HG02840 (cell line): Measurements from ENCODE around the gene LRMDA.

Experiments used
- ATAC-seq: cut with Tn5 transposase; IDR thresholded peaks from one replicate; pipeline ENCODE4 v1.9.1; 2021; ENCODE audit warnings: mild to moderate bottlenecking, moderate library complexity, moderate number of reproducible peaks; ENCODE audit not compliant: unreplicated experiment, low FRiP score

Gene LRMDA

DNA sequence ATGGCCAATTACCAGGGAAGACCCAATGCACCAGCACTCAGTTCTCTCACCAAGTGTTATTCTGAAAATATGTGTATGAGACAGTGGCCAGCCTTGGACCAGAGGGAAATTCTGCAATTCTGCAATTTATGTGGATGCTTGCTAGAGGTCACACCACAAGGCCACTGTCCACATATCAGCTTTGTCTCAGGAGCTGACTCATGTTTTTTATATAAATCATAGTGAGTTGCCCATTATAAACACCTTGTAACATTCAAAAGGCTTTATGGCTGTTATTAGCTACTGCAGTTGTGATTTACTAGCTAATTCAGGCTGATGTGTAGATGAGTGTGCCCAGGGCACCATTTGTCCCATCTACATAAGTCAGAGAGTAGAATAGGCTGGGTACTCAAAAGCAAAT is 649.0 kb downstream of the LRMDA start:
- ATAC-seq = no peak

DNA sequence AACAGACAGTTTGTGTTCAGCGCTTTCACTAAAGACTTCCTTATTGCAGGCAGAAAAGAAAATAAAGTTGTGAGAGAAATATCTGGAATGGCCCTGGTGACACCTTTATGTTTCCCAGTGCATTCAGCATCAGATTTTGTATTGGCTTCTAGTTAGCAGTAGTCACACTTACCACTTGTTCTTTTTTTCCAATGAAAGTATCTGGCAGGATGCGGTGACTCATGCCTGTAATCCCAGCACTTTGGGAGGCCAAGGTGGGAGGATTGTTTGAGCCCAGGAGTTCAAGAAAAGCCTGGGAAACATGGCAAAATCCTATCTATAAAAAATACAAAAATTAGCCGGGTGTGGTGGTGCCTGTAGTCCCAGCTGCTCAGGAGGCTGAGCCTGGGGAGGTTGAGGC is 649.6 kb downstream of the LRMDA start:
- ATAC-seq = no peak

DNA sequence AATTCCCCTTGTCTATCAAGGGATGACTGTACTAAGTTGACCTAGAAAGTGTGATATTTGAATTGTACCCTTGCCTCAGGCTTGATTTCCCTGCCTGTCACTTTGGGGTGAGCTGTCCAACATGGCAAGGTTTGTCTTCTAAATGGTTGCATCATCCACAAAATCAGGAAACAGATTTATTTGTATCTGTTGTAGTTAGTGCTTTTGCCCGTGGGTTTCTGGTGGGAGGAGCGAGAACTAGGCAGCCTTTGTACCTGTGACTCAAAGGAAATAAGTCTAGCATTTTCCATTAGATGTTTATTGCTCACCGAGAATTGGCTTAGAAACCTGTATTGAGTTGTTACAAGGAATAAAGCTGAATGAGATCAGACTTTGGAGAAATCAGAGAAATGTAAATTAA is 650.8 kb downstream of the LRMDA start:
- no peak for ATAC-seq

DNA sequence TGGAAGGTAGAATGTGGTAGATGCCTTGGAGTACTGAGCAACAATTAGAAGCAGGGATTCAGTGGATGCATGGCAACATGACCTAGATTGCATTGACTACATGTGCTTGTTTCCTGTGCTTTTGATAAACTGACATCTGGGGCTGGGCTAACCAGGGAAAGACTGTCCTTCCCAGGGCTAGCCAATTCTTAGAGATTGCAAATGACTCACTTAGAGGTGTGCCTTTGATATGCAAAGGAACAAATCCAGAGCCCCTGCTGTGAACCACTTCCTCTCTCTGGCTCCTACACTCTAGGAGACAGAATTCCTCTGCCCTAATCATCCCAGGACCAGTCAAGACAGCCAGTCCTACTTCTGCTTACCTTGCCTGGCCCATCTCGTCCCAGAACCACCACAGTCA is 651.5 kb downstream of the LRMDA start:
- ATAC-seq = no peak

DNA sequence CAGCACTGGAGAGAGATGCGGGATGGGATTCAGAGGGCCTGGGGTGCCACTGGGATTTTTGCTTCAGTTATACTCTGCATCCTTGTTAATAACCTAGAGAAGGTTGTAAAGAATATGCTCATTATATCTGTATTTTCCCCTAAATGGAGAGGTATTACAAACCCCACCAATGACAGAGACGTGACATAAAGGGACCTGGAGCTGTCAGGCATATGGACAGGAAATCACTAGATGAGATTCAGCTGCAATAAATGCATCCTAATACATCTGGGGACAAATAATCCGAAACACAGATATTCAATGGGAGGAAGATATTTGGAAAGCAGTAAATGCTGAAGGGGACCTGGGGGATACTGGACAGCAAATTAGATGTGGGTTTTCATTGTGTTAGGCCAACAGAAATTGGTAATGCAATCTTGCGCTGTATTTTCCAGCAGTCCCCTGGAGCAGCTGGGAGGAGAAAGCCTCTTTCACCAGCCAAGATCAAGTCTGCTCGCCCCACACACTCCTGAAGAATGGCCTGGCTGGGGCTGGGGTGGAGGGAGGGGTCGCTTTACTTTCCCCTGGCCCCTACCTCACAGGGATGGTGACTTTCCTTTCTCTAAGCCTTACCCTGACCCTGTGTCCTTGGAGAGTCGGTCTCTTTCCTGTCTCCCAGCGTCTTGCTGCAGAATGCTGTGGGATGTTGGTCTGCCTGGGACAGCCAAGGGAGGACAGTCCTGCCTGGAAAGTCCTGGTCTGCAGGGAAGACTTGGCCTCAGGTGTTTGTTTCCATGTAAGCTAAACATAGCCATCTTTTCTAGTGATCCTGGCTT is 653.8 kb downstream of the LRMDA start:
- no peak for ATAC-seq

DNA sequence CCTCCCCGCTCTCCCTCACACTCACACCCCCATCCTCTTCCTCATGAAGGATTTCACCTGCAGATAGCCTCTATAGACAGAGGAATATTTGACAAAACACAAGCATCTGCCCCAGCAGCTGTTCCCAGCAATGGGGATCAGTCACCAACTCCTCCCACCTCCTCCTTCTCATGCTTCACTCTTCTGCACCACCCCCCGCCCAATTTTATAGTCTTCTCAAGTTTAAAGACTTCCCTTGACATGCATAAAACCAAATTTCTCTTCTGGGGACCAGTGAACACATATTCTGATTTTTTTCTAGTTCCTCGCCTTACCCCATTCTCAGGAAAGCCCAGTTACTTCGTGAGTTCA is 654.4 kb downstream of the LRMDA start:
- ATAC-seq = no peak

DNA sequence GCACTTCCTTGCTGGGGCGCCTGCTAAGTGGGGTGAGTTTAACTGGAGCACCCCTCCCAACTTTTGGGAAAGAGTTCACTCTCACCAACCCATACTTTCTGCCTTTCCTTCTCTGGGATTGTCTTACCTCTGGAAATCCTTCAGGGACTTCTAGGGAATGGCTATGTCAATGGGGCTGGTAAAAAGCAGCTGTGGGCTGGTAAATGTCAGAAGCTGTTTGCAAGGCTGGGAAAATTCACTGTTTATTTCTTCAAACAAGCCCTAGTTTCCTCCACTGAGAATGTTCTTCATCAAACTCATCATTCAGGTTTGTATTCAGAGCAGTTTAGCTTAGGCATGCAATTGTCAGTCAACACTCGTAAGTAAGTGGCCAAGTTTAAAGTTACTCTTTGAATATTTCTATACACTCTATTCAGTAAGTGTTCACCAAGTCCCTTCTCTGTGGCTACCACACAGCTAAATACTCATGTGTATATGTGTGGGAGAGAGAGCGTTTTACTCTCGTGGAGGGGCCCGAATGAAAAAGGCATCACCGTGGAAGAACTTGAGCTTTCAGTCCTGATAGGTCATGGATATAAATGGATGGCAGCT is 654.8 kb downstream of the LRMDA start:
- ATAC-seq = no peak

DNA sequence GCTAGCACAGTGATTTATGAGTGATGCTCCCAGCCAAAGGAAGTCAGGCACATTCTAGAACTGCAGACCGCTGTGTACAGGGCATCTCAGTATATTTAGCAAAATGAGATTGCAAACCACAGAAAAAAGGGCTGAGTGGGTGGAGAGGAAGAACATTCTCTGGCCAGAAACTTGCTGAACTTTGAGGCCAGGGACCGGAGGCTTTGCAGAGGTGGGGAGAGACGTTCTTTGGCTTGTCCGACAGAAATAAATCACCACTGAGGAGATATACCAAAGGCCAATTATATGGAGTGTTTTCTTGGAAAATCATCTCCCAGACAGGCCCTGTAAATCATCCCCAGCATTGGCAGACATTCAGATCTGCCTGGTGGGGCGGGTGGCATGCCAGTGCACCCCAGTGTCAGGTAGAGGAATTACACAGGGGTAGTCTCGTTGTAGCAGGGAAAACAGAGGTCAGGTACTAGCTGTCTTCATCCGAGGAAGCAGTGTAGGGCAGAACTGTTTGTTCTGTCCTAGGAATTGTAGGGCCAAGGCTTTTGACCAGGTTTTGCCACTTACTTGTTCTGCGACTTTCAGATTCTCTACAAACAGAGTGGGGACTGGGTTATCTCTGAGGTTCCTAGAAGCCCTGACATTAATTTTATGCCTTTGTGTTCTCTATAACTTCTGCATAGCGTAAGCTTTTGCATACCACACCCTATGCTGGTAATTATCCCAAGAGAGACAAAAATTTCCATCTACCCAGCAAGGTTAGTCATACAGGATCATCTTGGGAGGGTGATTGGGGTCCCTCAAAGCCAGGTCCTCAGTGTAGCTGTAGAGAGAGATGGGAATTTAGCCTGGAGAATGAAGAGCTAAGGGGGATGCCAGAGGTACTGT is 655.6 kb downstream of the LRMDA start:
- no peak for ATAC-seq

DNA sequence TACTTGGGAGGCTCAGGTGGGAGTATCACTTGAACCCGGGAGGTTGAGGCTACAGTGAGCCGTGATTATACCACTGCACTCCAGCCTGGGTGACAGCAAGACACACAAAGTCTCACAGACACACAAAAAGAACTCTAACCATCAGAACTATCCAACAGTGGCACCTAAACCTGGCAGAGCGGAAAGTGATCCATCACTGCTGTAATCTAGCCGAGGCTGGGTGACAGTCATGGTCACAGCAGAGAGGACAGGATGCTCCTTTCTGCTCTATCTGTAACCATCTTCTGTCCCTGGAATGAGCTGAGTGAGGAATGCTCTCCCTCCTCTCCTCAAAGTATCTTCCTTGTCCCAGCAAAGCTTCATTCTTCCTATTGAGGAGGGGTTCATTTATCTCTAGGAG is 656.6 kb downstream of the LRMDA start:
- ATAC-seq = no peak

DNA sequence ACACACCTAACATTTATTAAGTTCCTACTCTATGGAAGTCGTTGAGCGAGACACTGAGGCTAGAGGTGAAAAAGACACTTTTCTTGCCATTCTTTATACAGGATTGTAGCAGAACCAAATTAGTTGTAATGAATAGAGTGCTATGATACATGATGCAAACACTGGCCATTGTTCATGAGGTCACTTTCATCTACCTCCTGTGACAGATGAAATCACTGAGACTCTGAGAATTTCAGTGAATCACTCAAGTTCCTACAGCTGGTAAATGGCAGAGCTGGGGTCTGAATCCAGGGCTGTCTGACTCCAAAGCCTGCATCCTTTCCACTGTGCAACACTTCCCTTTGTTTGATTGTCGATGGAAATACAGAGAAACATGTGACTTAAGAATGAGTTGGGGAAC is 657.6 kb downstream of the LRMDA start:
- ATAC-seq = no peak

DNA sequence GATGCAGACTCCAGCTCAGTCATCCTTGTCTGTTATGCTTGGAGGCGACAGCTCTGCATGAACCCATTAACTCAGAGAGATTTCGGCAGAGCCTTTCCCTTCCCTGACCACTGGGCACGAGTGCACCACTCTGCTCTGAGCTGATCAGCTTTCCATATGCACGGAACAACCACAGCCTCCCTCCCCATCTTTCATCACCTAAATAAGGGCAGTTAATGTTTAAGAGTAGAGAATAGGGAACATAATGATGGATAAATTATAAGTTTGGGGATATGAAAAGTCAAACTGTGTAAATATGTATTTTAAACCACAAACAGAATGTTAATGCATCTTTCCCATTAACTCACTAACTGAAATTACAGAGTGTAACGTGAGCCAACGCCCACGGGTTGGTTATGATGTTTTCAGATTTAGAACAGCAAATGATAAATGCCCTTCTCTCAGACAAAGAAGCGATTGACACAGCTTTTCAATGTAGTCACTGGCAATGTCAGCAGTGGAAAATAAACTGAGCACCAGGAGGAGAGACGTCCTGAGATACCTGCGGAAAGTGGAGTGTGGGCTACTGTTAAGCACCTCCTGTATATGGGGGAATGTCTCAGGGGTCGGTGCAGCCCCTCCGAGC is 658.2 kb downstream of the LRMDA start:
- ATAC-seq = no peak

DNA sequence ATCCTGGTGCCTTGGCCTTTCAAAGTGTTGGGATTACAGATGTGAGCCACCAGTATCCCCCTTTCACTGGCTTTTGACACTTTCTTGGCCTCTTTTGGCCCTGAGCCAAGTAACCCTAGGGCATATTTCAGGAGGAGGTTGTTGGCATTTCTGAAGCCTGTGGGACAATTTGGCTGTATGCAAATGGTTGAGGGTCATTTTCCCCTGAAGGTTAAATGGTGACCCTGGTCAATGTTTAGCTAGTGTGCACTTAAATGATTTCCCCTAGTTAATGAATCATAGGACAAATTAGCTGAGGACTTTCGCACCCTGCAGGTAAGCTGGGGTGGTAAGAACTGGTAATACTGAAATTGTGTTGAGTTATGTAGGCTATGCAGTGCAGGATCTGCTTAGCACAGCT is 660.5 kb downstream of the LRMDA start:
- ATAC-seq = no peak

DNA sequence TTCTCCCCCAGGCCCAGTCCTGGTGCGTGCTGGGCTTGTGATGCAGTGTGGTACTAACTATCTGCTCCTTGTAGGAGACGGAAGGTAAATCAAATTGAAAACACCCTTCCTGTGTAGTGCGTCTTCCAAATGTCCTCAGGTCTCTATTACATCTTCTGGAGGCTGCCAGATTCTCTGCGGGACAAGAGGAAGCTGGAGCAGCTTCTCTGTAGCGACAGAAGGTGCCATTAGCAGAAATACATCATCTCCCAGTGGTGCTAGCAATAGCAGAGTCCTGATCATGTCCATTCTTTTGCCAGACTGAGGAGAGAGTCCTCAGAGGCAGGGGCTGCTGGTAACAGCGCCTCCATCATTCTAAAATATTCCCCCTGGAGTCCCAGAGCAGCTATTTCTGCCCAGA is 675.2 kb downstream of the LRMDA start:
- ATAC-seq = no peak

DNA sequence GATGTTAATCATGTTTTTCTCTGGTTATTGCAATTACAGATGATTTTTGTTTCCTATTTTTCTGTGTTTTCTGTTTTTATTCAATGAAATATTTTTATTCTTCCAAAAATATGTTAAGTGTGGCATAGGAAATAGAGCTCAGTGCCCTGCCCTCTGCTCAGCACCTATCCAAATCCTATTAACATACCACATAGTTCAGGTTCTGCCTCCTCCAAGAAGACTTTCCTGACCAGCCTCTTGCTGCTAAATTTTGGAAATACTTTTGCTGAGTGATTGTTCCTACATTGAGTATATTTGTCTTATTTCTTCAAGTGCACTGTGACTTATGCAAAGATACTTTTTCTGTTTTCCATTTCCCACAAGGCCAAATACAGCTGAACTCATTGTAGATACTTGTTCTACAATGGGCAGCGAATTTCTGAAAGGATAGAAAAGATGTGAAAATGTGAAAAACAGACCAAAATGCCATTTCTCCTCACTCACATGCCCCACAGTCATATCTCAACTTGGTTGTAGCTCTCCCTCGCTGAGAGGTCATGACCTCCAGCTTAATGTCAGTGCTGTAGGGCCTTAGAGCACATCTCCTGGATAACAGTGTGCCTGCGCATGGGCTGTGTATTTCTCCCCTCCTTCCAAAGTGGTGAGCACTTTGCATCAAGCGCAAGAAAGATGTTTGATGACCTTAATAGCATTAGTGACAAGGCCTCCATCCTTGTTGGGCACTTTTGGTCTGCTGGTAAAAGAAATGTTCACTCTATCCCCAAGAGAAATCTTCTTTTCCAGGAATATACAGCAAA is 677.3 kb downstream of the LRMDA start:
- ATAC-seq = no peak

DNA sequence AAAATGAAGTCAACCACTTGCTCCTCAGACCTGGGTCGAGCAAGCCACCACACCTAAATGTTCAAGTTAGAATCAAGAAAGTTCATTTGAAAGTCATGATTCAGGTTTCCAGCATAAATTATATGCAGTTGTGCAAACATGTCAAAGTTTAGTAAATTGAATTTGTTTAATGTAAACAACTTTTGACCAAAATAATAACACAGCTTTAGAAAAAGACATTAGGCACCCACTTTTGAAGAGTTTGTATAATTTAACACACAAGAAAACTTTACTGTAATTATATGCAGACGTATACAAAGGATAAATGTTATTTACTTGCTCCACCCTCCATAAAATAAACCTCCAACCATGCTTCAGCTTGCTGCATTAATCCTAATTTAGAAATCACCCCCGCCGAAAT is 680.0 kb downstream of the LRMDA start:
- ATAC-seq = no peak

DNA sequence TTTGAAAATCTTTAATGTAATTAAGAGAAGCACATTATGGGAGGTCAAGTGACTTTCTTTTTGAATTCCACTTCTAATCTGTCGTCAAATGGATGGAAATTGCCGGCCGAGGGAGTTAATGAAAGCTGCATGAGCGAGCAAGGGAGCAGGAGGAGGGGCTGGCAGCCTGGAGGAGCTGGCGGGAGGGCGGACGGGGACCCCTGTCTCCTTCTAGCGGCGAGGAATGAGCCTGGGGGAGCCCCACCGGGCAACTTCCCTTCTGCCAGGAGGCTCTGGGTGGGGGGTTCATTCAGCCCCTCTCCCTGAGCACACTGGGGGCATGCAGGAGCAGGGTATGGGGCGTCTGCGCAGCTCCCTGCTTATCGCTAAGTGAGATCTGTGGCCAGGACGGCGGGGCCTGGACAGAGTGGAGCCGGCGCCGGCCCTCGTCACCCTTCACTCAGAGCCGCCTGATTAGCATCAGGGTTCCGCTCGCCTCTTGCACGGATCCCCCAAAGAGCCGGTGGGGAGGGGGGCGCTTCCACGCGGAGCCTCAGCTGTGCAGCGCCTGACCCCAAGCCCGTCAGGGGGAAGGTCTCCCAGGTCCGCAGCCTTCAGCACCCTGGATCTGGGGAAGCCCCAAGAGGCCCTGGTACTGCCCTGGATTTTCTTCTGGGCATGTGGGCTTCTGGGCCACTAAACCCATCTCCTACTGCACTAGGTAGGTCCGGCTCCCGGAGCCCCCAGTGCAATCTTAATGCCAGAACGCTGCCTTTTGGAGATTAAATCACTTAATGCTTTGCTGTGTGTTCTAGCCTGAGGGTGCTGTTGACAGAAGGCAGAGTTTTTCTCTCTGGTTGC is 680.8 kb downstream of the LRMDA start:
- ATAC-seq = no peak

DNA sequence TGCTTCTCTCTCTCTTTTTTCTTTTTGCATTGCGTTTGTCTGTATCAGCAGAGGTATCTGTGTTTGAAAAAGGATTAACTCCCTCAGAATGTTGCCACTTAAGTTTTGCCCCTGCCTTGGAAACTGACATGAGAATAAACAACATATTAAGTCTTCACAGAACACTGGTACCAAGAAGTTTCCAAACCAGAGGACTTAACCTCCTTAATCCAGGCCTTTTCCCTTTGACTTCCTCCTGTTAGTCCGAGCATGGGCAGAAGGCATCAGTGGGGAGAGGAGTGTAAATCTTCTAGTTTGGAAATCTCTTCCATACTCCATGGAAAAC is 681.4 kb downstream of the LRMDA start:
- ATAC-seq = no peak

DNA sequence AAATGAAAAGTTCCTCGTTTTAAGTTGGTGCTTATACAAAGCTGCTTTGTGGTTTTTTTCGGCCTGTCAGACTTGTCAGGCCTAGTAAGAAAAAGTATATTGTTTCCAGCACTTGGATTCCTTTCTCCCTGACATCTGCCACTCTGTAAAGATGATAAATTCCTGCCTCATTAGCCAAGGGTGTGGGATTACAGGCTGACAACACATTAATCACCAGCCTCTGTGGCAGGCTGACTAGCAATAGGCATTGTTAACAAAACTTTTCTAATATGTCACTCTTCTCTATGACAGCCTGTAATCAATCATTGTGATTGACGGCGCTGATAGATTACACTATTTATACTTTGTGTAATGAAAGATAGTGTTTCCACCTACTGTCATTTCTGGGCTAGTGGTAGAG is 682.5 kb downstream of the LRMDA start:
- no peak for ATAC-seq

DNA sequence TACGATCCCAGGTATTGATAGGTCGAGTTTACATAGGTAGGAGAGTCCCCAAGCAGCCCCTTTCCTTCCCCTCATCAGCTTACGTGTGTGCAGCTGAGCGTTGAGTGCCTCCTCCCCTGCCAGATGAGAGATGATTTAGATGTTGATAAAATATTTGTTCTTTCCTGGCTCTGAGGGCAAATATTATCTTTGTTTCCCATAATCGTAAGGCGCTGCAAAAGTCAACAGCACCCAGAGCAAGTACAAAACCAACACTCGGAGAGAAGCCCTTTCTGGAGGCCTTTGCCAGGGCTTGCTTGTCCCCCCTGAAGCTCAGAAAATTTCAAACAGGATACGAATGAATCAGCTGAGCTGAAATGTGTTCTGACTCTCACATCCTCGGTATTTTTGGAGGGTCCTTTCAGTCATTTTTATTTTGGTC is 683.2 kb downstream of the LRMDA start:
- no peak for ATAC-seq

DNA sequence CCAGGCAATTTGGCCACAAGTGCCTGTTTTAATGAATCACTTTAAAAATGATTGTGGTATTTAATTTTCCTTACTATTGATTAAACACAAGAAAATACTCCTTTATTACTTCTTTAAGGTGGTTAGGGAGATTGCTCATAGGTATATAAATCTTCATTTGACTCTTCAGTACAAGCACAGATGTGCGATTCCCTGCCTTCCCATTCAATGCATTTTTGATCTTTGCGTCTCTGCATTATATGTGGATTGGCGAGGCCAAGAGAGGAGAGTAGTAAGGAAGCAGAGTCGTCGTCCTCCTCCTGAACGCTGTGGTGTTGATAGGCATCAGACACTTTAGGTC is 683.7 kb downstream of the LRMDA start:
- ATAC-seq = no peak
